HepG2 (cell line): ENCODE data around the gene CSDE1. TPM values are rescaled to one million over a fixed set of nuclear protein-coding genes. Genes with fewer than 3 reads are reported as not detected.
A peak's percentile ranks its signal among the peaks of the same experiment; 100 is the strongest.

ENCODE experiments used
- ATM ChIP-seq: fragments of 450-650 bp; IDR thresholded peaks from 2 replicates; pipeline ENCODE4 v1.7.1; 2017; ENCODE audit warnings: mild to moderate bottlenecking, borderline replicate concordance
- EEA1 ChIP-seq: sonication (generic); formaldehyde crosslinking; IDR thresholded peaks from 2 replicates; pipeline ENCODE4 v1.5.1; 2020; ENCODE audit warnings: mild to moderate bottlenecking, missing genetic modification reagents, borderline replicate concordance
- FOXC1 ChIP-seq: sonication (generic); formaldehyde crosslinking; IDR thresholded peaks from 2 replicates; pipeline ENCODE4 v1.8.0; 2022; ENCODE audit warnings: mild to moderate bottlenecking, missing genetic modification reagents, borderline replicate concordance
- HNF4G ChIP-seq, 2 experiments: sonication (generic) in 1 of 2; formaldehyde crosslinking in 1 of 2; IDR thresholded peaks; 2 replicates each; pipeline versions ENCODE4 v1.4.0 to v1.6.1; 2011 to 2020; ENCODE audit warnings: borderline replicate concordance in 2 of 2, low read depth in 2 of 2, mild to moderate bottlenecking in 2 of 2, low read length in 1 of 2, missing genetic modification reagents in 1 of 2, moderate library complexity in 1 of 2
- IKZF4 ChIP-seq: sonication (generic); formaldehyde crosslinking; IDR thresholded peaks from 2 replicates; pipeline ENCODE4 v1.5.1; 2020; ENCODE audit warnings: borderline replicate concordance, mild to moderate bottlenecking, low read depth, missing genetic modification reagents; ENCODE audit errors: not compliant biosample characterization
- MEIS2 ChIP-seq: sonication (generic); formaldehyde crosslinking; IDR thresholded peaks from 2 replicates; pipeline ENCODE4 v1.9.0; 2021; ENCODE audit warnings: mild to moderate bottlenecking, missing genetic modification reagents
- NCOA1 ChIP-seq: sonication (generic); formaldehyde crosslinking; IDR thresholded peaks from 2 replicates; pipeline ENCODE4 v1.9.0; 2021; ENCODE audit warnings: missing genetic modification reagents
- PCBP2 ChIP-seq: fragments of 200-400 bp; formaldehyde crosslinking; optimal IDR thresholded peaks from 2 replicates; pipeline ENCODE3; 2018; ENCODE audit warnings: low read length, low read depth; ENCODE audit not compliant: poor library complexity, severe bottlenecking
- RFX1 ChIP-seq: fragments of 450-650 bp; IDR thresholded peaks from 2 replicates; pipeline ENCODE4 v1.6.1; 2017
- RORA ChIP-seq: sonication (generic); formaldehyde crosslinking; IDR thresholded peaks from 2 replicates; pipeline ENCODE4 v1.5.0; 2020; ENCODE audit warnings: mild to moderate bottlenecking, missing genetic modification reagents, moderate library complexity
- SMC3 ChIP-seq: IDR thresholded peaks from 2 replicates; pipeline ENCODE4 v1.6.1; 2011; ENCODE audit warnings: low read length, improper control_type of control experiment
- SSRP1 ChIP-seq: IDR thresholded peaks from 2 replicates; pipeline ENCODE4 v1.6.1; 2016; ENCODE audit warnings: control low read depth
- TBL1XR1 ChIP-seq: fragments of 150-350 bp; IDR thresholded peaks from 2 replicates; pipeline ENCODE4 v1.6.1; 2014; ENCODE audit warnings: borderline replicate concordance, low read length; ENCODE audit not compliant: partially characterized antibody
- TFDP2 ChIP-seq: sonication (generic); formaldehyde crosslinking; IDR thresholded peaks from 2 replicates; pipeline ENCODE4 v1.4.0; 2020; ENCODE audit warnings: missing genetic modification reagents
- TIGD3 ChIP-seq: sonication (generic); formaldehyde crosslinking; IDR thresholded peaks from 2 replicates; pipeline ENCODE4 v1.5.1; 2020; ENCODE audit warnings: mild to moderate bottlenecking, missing genetic modification reagents, borderline replicate concordance
- ZBTB37 ChIP-seq: sonication (generic); formaldehyde crosslinking; IDR thresholded peaks from 2 replicates; pipeline ENCODE4 v1.4.0; 2020; ENCODE audit warnings: mild to moderate bottlenecking, missing genetic modification reagents
- ZBTB7B ChIP-seq: sonication (generic); formaldehyde crosslinking; IDR thresholded peaks from 2 replicates; pipeline ENCODE4 v1.4.0; 2020; ENCODE audit warnings: missing genetic modification reagents
- ZNF12 ChIP-seq: sonication (generic); formaldehyde crosslinking; IDR thresholded peaks from 2 replicates; pipeline ENCODE4 v1.5.0; 2020; ENCODE audit warnings: missing genetic modification reagents
- ZNF17 ChIP-seq: sonication (generic); formaldehyde crosslinking; IDR thresholded peaks from 2 replicates; pipeline ENCODE4 v1.5.0; 2020; ENCODE audit warnings: mild to moderate bottlenecking, missing genetic modification reagents
- ZNF235 ChIP-seq: sonication (generic); formaldehyde crosslinking; IDR thresholded peaks from 2 replicates; pipeline ENCODE4 v1.8.1; 2023; ENCODE audit warnings: mild to moderate bottlenecking, missing genetic modification reagents, borderline replicate concordance
- ZNF33B ChIP-seq: sonication (generic); formaldehyde crosslinking; IDR thresholded peaks from 2 replicates; pipeline ENCODE4 v1.5.1; 2020; ENCODE audit warnings: mild to moderate bottlenecking, missing genetic modification reagents
- ZNF619 ChIP-seq: sonication (generic); formaldehyde crosslinking; IDR thresholded peaks from 2 replicates; pipeline ENCODE4 v1.4.0; 2020; ENCODE audit warnings: mild to moderate bottlenecking, missing genetic modification reagents
- ZNF790 ChIP-seq: sonication (generic); formaldehyde crosslinking; IDR thresholded peaks from 2 replicates; pipeline ENCODE4 v1.8.0; 2022; ENCODE audit warnings: missing genetic modification reagents, mild to moderate bottlenecking, borderline replicate concordance
- polyA plus RNA-seq, 8 experiments: library from polyadenylated mRNA; depleted of rRNA in 3 of 8; stranded (reverse) in 7 of 8; unstranded in 1 of 8; fragments of >200 nt; fragmentation: Illumina TruSeq in 4 of 8; extraction: Trizol in 4 of 8; gene quantifications; 2 replicates each; pipeline versions ENCODE4 v1.2.1 to v1.2.3, GENCODE V29; 2011 to 2016; ENCODE audit warnings: low read depth in 4 of 8, missing spikeins in 1 of 8, mixed read lengths in 1 of 8; ENCODE audit not compliant: insufficient read depth in 1 of 8
- total RNA-seq, 5 experiments: library from RNA; depleted of rRNA; stranded (reverse); fragments of >200 nt; fragmentation: Illumina TruSeq; extraction: Trizol; gene quantifications; 2 replicates each; pipeline ENCODE4 v1.2.3, GENCODE V29; 2016; ENCODE audit warnings: low read depth in 1 of 5
- TF ChIP-seq, protein P1 (sequence below): sonication (generic); formaldehyde crosslinking; IDR thresholded peaks from 2 replicates; pipeline ENCODE4 v1.8.1; 2023; ENCODE audit warnings: mild to moderate bottlenecking, missing genetic modification reagents
- TF ChIP-seq, protein P2 (sequence below): sonication (generic); formaldehyde crosslinking; IDR thresholded peaks from 2 replicates; pipeline ENCODE4 v1.4.0; 2020; ENCODE audit warnings: missing genetic modification reagents

CSDE1 gene
- total and polyA plus RNA-seq, 2 of the 13 experiments (the other 11 are each of a cell fraction or from before 2014, with no cell fraction given), result 150 to 313 TPM

DNA sequence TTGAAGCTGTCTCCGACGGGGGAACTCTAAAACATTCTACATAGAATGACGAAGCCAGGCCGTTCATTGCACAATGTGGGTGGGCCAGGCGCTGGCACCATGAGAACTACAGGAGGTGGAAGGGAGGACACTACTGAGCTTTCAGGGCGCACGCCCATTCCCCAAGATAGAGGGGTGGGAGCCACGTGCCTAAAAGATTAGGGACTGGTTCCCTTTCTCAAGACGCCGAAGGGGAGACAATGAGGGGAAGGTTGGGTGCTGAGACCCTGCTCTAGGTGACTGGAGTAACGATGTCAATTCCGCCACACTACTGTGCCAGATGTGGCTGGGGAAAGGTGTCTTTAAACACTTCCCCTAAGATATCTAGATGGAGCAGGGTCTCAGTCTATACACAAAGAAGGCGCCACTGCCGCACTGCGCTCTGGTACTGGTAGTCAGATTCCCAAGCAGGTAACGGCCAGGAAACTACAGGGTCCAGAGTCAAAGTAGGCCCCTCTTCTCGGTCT, 782 bp downstream of the CSDE1 start (continued):
- no peak for TF ChIP-seq EEA1
- TF ChIP-seq MEIS2 (CRISPR knock-in tag), result 0 out of 2 replicates have a peak, but pooled peaks have one; percentile 38
- TF ChIP-seq SMC3, result no peak
- TF ChIP-seq, protein P1, sequence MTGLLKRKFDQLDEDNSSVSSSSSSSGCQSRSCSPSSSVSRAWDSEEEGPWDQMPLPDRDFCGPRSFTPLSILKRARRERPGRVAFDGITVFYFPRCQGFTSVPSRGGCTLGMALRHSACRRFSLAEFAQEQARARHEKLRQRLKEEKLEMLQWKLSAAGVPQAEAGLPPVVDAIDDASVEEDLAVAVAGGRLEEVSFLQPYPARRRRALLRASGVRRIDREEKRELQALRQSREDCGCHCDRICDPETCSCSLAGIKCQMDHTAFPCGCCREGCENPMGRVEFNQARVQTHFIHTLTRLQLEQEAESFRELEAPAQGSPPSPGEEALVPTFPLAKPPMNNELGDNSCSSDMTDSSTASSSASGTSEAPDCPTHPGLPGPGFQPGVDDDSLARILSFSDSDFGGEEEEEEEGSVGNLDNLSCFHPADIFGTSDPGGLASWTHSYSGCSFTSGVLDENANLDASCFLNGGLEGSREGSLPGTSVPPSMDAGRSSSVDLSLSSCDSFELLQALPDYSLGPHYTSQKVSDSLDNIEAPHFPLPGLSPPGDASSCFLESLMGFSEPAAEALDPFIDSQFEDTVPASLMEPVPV, result no peak
- TF ChIP-seq ZNF17 (CRISPR knock-in tag), result no peak
- TF ChIP-seq, protein P2, sequence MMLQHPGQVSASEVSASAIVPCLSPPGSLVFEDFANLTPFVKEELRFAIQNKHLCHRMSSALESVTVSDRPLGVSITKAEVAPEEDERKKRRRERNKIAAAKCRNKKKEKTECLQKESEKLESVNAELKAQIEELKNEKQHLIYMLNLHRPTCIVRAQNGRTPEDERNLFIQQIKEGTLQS, result no peak
- no peak for TF ChIP-seq HNF4G (IDR thresholded peaks at IDR 0.05; ENCODE audit: borderline replicate concordance, low read depth, low read length)
- no peak for TF ChIP-seq HNF4G (CRISPR knock-in tag; IDR thresholded peaks at IDR 0.05; ENCODE audit: borderline replicate concordance, low read depth)
- no peak for TF ChIP-seq ATM
- TF ChIP-seq IKZF4 (CRISPR knock-in tag), result no peak
- no peak for TF ChIP-seq RFX1
- peak; percentile 34; the same call in 1 of the 2 replicates for TF ChIP-seq TFDP2 (CRISPR knock-in tag)
- no peak; the same call in 1 of the 2 replicates for TF ChIP-seq FOXC1 (CRISPR knock-in tag)
- TF ChIP-seq ZBTB7B (CRISPR knock-in tag), result 0 out of 2 replicates have a peak, but pooled peaks have one; percentile 22
- TF ChIP-seq TBL1XR1, result no peak
- TF ChIP-seq ZBTB37 (CRISPR knock-in tag), result no peak
- no peak for TF ChIP-seq ZNF619 (CRISPR knock-in tag)
- 0 out of 2 replicates have a peak, but pooled peaks have one; percentile 4 for TF ChIP-seq ZNF235
- no peak for TF ChIP-seq NCOA1 (CRISPR knock-in tag)
- TF ChIP-seq RORA (CRISPR knock-in tag), result 0 out of 2 replicates have a peak, but pooled peaks have one; percentile 36
- TF ChIP-seq TIGD3 (CRISPR knock-in tag), result 0 out of 2 replicates have a peak, but pooled peaks have one; percentile 43
- no peak for TF ChIP-seq PCBP2
- TF ChIP-seq ZNF33B, result no peak; the same call in 1 of the 2 replicates
- no peak for TF ChIP-seq ZNF12 (CRISPR knock-in tag)
- TF ChIP-seq SSRP1 (CRISPR knock-in tag), result no peak
- no peak for TF ChIP-seq ZNF790 (CRISPR knock-in tag)
